Measurements from ENCODE around the gene DIS3L2.
"Not testable (repeated sequence)": the region's sequence is repeated elsewhere in the genome, so short reads cannot be mapped to it uniquely, and the experiment has no call there.

The DIS3L2 gene

DNA sequence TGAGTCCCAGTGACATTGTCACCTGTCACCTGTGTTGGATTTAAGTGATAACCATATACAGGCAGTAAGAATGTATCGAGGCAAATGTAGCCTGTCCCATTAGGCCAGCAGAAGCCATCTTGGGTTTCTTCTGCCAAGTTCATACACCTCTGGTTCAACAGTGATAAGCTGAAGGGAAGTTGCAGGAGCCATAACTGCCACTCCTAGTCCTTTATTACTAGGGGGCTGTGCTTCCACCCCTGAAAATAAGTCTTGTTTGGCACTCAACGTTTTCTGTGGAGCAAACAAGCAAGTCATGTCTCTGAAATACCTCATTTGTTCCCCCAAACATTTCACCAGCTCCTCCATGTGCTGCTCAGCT is 358.9 kb downstream of the DIS3L2 start:
- Mint-ChIP-seq H3K4me1 (peaks cover 17 to 26% of the 10 kb centered on the region in 2 donors), H3K36me3 (peaks cover 0 to 2% of the 10 kb centered on the region in 2 donors), H3K27me3 (no peaks in the 10 kb centered on the region), H3K27ac (no peak overlapping the region), H3K4me3 (no peak overlapping the region), H3K9me3 (no peaks in the 10 kb centered on the region)
- ATAC-seq (replicated peaks) (no peak), DNase-seq (no peak)

- DNase-seq = no peak
- no peak overlapping the region for H3K4me3 Mint-ChIP-seq
- no peaks in the 10 kb centered on the region for H3K9me3 Mint-ChIP-seq
- peaks cover 9 to 17% of the 10 kb centered on the region in 2 donors for H3K4me1 Mint-ChIP-seq
- H3K27ac Mint-ChIP-seq = no peak overlapping the region
- H3K36me3 Mint-ChIP-seq = peaks cover 0 to 2% of the 10 kb centered on the region in 2 donors
- no peak for ATAC-seq (replicated peaks)
- H3K27me3 Mint-ChIP-seq = no peaks in the 10 kb centered on the region
Observed at GRCh38 chr2:232321156-232321816, 359.8 kb downstream of the DIS3L2 start.

DNA sequence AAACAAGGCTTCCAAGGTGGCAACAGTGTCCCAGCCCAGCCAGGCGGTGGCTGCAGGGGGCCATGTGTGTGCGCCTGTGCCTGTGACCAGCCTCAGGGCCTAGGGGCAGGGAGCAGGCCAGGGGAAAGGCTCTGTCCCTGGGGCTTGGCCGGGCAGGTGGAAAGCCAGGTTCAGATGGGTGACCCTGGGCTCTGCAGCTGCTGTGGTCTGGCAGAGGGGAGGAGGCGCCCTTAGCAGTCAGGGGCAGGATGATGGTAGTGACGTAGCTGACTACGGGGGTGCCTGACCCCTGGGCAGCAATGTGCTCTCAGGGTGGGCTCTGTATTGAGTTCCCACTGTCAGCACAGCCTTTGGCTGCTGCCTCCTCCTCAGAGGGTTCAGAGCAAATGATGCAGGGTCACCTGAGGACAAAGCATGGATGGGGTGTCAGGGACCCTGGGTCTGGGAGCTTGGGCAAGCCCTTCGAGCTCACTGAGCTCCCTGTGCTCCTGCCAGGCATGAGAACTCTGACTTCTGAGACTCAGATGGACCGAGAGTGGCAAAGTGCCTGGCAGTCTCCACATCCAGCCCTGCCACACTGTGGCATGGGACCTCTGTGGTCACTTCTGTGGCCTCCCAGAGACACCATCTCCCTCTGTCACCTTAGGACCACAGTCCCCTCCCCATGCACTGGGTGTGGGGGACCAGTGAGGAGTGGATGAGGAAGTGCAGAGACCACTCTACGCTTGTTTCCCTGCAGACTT is 360.5 kb downstream of the DIS3L2 start:
- no peaks in the 10 kb centered on the region for H3K27me3 Mint-ChIP-seq
- peaks cover 0 to 2% of the 10 kb centered on the region in 2 donors for H3K36me3 Mint-ChIP-seq
- ATAC-seq (replicated peaks) = no peak
- peaks cover 8 to 18% of the 10 kb centered on the region in 2 donors for H3K4me1 Mint-ChIP-seq
- H3K4me3 Mint-ChIP-seq = no peak overlapping the region
- H3K27ac Mint-ChIP-seq = no peak overlapping the region
- no peaks in the 10 kb centered on the region for H3K9me3 Mint-ChIP-seq
- no peak for DNase-seq

- no peak for DNase-seq
- Mint-ChIP-seq H3K9me3 (no peaks in the 10 kb centered on the region), H3K36me3 (peaks cover 0 to 2% of the 10 kb centered on the region in 2 donors), H3K27ac (no peak overlapping the region), H3K4me3 (no peak overlapping the region), H3K4me1 (peaks cover 15 to 25% of the 10 kb centered on the region in 2 donors), H3K27me3 (no peaks in the 10 kb centered on the region)
- ATAC-seq (replicated peaks) = no peak
Observed at GRCh38 chr2:232322560-232323327, 361.2 kb downstream of the DIS3L2 start.

DNA sequence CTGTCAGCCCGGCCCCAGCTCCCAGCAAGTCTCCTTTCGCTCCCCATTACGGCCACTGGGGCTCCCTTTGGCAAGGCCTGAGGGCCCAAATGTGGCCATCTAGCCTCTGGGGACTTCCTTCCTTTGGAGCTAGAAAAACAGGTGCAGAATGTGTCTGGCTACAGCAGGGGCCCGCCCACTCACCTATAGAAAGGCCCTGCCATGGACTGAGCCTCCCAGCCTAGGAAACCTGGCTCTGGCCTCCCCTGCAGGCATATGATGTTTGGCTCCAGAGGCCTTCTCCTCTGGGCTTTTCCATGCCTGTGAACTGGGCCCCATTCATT is 361.8 kb downstream of the DIS3L2 start:
- Mint-ChIP-seq H3K9me3 (no peaks in the 10 kb centered on the region), H3K4me1 (peaks cover 20 to 31% of the 10 kb centered on the region in 2 donors), H3K27ac (no peak overlapping the region), H3K36me3 (peaks cover 0 to under 1% of the 10 kb centered on the region in 2 donors), H3K4me3 (no peak overlapping the region), H3K27me3 (no peaks in the 10 kb centered on the region)
- DNase-seq = no peak
- no peak for ATAC-seq (replicated peaks)

DNA sequence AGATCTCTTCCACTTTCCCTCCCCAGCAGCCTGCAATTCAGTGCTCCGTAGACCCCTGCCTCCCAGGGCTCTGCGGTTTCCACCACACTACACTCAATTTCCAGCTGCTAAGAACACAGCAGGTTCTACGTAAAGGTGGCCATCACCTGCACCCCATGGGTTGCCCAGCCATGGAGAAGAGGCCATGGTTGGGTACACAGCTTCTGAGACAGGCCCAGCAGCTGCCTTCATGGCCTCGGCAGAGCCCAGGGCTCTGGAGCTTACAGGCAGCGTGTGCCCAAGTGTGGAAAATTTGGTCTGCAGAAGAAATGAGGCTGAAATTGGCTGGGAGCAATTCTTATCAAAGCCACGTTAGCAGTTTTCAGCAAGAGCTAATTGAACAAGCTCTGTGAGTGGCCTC is 362.5 kb downstream of the DIS3L2 start:
- peak overlapping the region; percentile 77 for H3K27ac Mint-ChIP-seq
- H3K9me3 Mint-ChIP-seq; DNase-seq; H3K27me3 Mint-ChIP-seq; ATAC-seq (replicated peaks); H3K36me3 Mint-ChIP-seq: not testable (repeated sequence)
- H3K4me1 Mint-ChIP-seq = peaks cover 23 to 37% of the 10 kb centered on the region in 2 donors
- H3K4me3 Mint-ChIP-seq = peak overlapping the region in 1 of 2 donors; percentile 9

DNA sequence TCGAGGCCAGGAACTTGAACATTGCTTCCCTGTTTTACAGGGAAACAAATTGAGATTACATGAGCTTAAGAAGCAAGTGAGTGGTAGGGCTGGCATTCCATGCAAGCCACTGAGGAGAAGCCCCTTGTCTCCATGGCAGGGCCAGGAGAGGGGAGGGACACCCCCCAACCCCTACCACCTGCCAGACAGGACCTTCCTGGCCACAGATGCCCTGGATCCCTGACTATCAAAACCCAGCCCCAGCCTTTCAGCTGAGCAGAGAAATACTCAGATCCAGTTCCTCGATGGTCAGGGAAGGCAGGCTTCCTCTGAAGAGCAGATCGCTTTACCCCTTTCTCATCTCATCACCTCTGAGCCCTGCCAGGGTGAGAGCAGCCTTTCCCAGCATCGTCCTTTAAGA is 363.3 kb downstream of the DIS3L2 start:
- no peaks in the 10 kb centered on the region for H3K9me3 Mint-ChIP-seq
- H3K4me1 Mint-ChIP-seq = peaks cover 23 to 37% of the 10 kb centered on the region in 2 donors
- no peak for ATAC-seq (replicated peaks)
- H3K27ac Mint-ChIP-seq = no peak overlapping the region
- H3K4me3 Mint-ChIP-seq = no peak overlapping the region
- DNase-seq = no peak
- H3K36me3 Mint-ChIP-seq = no peaks in the 10 kb centered on the region
- no peaks in the 10 kb centered on the region for H3K27me3 Mint-ChIP-seq

DNA sequence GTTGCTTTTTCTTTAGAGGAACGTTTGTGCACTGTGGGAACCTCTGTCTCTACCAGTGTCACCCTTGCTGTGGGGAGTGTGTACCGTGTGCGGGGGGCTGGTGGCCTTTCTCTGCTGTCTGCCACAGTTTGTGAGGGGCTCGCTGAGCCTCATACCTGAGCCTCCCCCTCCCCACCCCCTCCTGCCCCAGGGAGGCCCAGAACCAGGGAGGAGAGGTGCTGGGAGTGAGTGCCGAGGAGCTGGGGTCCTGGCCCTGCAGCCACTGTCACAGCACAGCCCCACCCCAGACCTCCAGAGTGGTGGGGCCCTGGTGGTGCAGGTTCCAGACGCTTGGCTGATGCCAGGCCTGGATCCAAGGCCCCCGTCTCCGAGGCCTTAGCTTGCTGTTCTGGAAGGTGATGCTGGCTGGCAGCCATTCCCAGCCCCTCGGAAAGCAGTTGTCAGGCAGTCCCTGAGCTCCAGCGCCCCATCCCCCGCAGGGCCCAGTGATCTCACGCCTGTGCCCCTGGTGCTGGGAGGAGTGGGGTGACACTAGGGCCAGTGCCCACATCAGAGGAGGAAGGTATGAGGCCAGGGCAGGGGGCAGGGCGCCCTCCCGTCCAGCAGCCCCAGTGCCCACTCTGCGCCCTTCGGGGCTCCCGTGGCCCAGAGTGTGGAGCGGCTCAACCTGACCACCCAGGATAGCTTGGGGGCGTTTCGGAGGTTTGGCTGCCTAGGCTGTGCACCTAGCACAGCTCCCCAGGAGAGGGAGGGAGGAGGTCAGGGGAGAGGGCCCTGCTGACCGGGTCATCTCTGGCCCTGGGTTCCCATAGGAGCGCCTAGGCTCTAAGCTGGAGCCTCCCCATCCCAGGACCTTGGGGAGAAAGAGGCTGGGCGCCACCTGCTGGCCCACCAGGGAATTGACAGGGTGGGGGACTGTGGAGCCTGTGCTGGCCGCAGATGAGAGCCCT is 364.1 kb downstream of the DIS3L2 start:
- H3K4me1 Mint-ChIP-seq = peaks cover 23 to 37% of the 10 kb centered on the region in 2 donors
- no peaks in the 10 kb centered on the region for H3K9me3 Mint-ChIP-seq
- no peak overlapping the region for H3K4me3 Mint-ChIP-seq
- no peaks in the 10 kb centered on the region for H3K27me3 Mint-ChIP-seq
- DNase-seq (no peak), ATAC-seq (replicated peaks) (peak; percentile 49 to 58)
- H3K27ac Mint-ChIP-seq = no peak overlapping the region
- H3K36me3 Mint-ChIP-seq = no peaks in the 10 kb centered on the region

GRCh38 chr2:232326274-232327104 is 365.0 kb downstream of the DIS3L2 start:
- not testable (repeated sequence) for H3K36me3 Mint-ChIP-seq, H3K27ac Mint-ChIP-seq, H3K4me3 Mint-ChIP-seq, H3K27me3 Mint-ChIP-seq, DNase-seq, H3K9me3 Mint-ChIP-seq
- H3K4me1 Mint-ChIP-seq = peaks cover 23 to 37% of the 10 kb centered on the region in 2 donors
- ATAC-seq (replicated peaks) = peak in 1 of 2 donors; percentile 1

GRCh38 chr2:232327105-232328031 is 365.9 kb downstream of the DIS3L2 start:
- Mint-ChIP-seq H3K4me1 (peaks cover 23 to 32% of the 10 kb centered on the region in 2 donors), H3K36me3 (peaks cover 0 to 2% of the 10 kb centered on the region in 2 donors), H3K4me3 (no peak overlapping the region), H3K27me3 (no peaks in the 10 kb centered on the region), H3K27ac (peak overlapping the region; percentile 9), H3K9me3 (no peaks in the 10 kb centered on the region)
- ATAC-seq (replicated peaks) (peak; percentile 80 to 83), DNase-seq (peak; percentile 69)

DNA sequence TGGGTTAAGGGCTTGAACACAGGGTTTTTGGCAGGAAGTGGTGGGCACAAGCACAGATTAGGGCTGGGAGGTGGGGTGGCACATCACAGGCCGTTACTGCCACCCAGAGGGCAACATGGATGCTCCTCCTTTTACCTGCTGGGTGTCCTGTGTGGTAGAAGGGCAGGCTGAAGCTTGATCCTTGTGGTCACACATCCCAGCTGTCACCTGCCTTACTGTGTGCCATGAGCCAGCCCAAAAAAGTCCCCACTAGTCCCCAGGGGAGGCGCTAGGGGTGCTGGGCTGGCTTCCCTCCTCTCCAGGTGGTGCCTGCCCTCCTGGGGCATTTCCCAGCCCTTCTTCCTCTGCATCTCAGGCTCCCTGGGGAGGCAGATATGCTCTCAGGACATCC is 366.5 kb downstream of the DIS3L2 start:
- Mint-ChIP-seq H3K9me3 (no peaks in the 10 kb centered on the region), H3K27ac (peak overlapping the region; percentile 65), H3K4me1 (peaks cover 23 to 32% of the 10 kb centered on the region in 2 donors), H3K27me3 (no peaks in the 10 kb centered on the region), H3K36me3 (peaks cover 0 to 2% of the 10 kb centered on the region in 2 donors), H3K4me3 (peak overlapping the region; percentile 17 to 35)
- ATAC-seq (replicated peaks) (peak; percentile 24 to 52), DNase-seq (peak; percentile 34)
